Gastrocnemius medialis (tissue), 4 donors: ENCODE measurements around the gene RFT1. TPM values are rescaled to one million over a fixed set of nuclear protein-coding genes. Genes with fewer than 3 reads are reported as not detected.
A peak's percentile ranks its signal among the peaks of the same experiment; 100 is the strongest.

Experiments
- ATAC-seq, 2 donors: fragments of 150-250 bp; one replicate each; pipeline ENCODE4 v1.9.1; 2016
- DNase-seq, 2 donors: peaks; one replicate each; pipeline ENCODE4 v3.0.0-alpha.2; 2019
- H3K27ac ChIP-seq, 4 donors: fragments of 200-600 bp; sonication (generic); 1 replicate in 1 of 4; 2 replicates in 3 of 4; pipeline ENCODE4 v1.5.1; 2016 to 2018; ENCODE audit warnings: mild to moderate bottlenecking in 2 of 4, moderate library complexity in 1 of 4
- H3K27me3 ChIP-seq, 3 donors: fragments of 200-600 bp; sonication (generic) in 2 of 3; 1 replicate in 1 of 3; 2 replicates in 2 of 3; pipeline versions ENCODE4 v1.5.1 to v1.6.0; 2016 to 2019; ENCODE audit warnings: mild to moderate bottlenecking in 1 of 3, moderate library complexity in 1 of 3
- H3K36me3 ChIP-seq, 2 donors: fragments of 200-600 bp; sonication (generic) in 1 of 2; one replicate each; pipeline ENCODE4 v1.5.1; 2017 to 2018
- H3K4me1 ChIP-seq, 2 donors: fragments of 200-600 bp; sonication (generic) in 1 of 2; one replicate each; pipeline ENCODE4 v1.5.1; 2016 to 2017; ENCODE audit warnings: mild to moderate bottlenecking in 2 of 2
- H3K4me3 ChIP-seq, 4 donors: fragments of 200-600 bp; sonication (generic) in 3 of 4; 1 replicate in 1 of 4; 2 replicates in 3 of 4; pipeline ENCODE4 v1.5.1; 2016 to 2019; ENCODE audit warnings: mild to moderate bottlenecking in 2 of 4
- H3K9me3 ChIP-seq, 3 donors: fragments of 200-600 bp; sonication (generic) in 2 of 3; 1 replicate in 1 of 3; 2 replicates in 2 of 3; pipeline ENCODE4 v1.5.1; 2016 to 2019
- POLR2A ChIP-seq, 2 donors: fragments of 450-650 bp; IDR thresholded peaks; one replicate each; pipeline ENCODE4 v1.6.1; 2017; ENCODE audit warnings: antibody characterized with exemption in 2 of 2, mild to moderate bottlenecking in 2 of 2, moderate library complexity in 2 of 2
- in situ Hi-C, 4 donors: fragments of 200-750 bp; cut with MboI; loops; one replicate each; pipeline versions ENCODE4 v1.15.0 to v1.8.0; 2017; ENCODE audit warnings: low sequenced_read_pairs in 4 of 4
- intact Hi-C: fragments of 100-400 bp; cut with DNase I; formaldehyde crosslinking; loops from one replicate; pipeline ENCODE4 v1.15.1; 2023; ENCODE audit warnings: low total_unique reads
- total RNA-seq, 4 donors: library from RNA; depleted of rRNA; stranded (reverse); fragments of >200 nt; gene quantifications; one replicate each; pipeline versions ENCODE4 v1.1.0 to v1.2.3, GENCODE V29; 2016
- TF ChIP-seq, protein P1 (sequence below), 5 experiments: fragments of 450-650 bp in 3 of 5; fragments of 200-600 bp in 2 of 5; sonication (generic) in 2 of 5; IDR thresholded peaks in 4 of 5; conservative IDR thresholded peaks in 1 of 5; 1 replicate in 4 of 5; 2 replicates in 1 of 5; pipeline ENCODE4 v1.5.1; 2016 to 2019; ENCODE audit warnings: antibody characterized with exemption in 5 of 5, mild to moderate bottlenecking in 3 of 5, moderate library complexity in 3 of 5

The RFT1 gene
- total RNA-seq, 4 donors from 2014 or later, result 2.5 to 5.7 (median 5.2) TPM

DNA sequence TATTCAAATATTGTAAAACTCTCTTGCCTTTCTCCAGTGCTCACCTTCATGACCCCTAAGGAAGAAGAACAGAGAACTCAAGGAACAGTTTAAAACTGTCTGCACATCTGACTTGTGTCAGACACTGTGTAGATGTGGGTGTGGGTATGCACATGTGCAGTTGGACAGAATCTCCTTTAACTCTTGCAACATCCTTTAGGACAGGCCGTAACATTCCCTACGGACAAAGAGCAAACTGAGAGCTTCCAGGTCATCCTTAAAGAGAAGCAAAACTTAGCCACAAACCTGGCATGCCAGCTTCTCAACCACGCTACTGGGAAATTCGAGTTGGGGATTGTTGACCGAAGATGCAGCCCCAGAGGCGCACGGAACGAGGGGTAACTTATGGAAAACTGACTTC is 80.2 kb downstream of the RFT1 start:
- H3K27ac ChIP-seq, result peak overlapping the region in 1 of 4 donors; percentile 28
- H3K4me3 ChIP-seq, result no peak overlapping the region
- in situ Hi-C loops (loop anchor here in 1 of 4 donors (25.0 kb wide), 1 partner anchor 188 kb away; no protein-coding TSS in a partner anchor), intact Hi-C loops (loop anchor here (5.0 kb wide), 1 partner anchor 343 kb away; the partner anchor contains the start of genes GLT8D1 and SPCS1)
- no peaks in the 10 kb centered on the region for H3K9me3 ChIP-seq
- TF ChIP-seq, protein P1, sequence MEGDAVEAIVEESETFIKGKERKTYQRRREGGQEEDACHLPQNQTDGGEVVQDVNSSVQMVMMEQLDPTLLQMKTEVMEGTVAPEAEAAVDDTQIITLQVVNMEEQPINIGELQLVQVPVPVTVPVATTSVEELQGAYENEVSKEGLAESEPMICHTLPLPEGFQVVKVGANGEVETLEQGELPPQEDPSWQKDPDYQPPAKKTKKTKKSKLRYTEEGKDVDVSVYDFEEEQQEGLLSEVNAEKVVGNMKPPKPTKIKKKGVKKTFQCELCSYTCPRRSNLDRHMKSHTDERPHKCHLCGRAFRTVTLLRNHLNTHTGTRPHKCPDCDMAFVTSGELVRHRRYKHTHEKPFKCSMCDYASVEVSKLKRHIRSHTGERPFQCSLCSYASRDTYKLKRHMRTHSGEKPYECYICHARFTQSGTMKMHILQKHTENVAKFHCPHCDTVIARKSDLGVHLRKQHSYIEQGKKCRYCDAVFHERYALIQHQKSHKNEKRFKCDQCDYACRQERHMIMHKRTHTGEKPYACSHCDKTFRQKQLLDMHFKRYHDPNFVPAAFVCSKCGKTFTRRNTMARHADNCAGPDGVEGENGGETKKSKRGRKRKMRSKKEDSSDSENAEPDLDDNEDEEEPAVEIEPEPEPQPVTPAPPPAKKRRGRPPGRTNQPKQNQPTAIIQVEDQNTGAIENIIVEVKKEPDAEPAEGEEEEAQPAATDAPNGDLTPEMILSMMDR (IDR thresholded peaks at IDR 0.05 in 4 of 5, conservative IDR thresholded peaks at IDR 0.05 in 1 of 5), result no peak
- DNase-seq (no peak), ATAC-seq (peak in 1 of 2 donors; percentile 25)
- no peaks in the 10 kb centered on the region for H3K36me3 ChIP-seq
- H3K27me3 ChIP-seq, result no peaks in the 10 kb centered on the region
- peaks cover 0 to 6% of the 10 kb centered on the region in 2 donors for H3K4me1 ChIP-seq

DNA sequence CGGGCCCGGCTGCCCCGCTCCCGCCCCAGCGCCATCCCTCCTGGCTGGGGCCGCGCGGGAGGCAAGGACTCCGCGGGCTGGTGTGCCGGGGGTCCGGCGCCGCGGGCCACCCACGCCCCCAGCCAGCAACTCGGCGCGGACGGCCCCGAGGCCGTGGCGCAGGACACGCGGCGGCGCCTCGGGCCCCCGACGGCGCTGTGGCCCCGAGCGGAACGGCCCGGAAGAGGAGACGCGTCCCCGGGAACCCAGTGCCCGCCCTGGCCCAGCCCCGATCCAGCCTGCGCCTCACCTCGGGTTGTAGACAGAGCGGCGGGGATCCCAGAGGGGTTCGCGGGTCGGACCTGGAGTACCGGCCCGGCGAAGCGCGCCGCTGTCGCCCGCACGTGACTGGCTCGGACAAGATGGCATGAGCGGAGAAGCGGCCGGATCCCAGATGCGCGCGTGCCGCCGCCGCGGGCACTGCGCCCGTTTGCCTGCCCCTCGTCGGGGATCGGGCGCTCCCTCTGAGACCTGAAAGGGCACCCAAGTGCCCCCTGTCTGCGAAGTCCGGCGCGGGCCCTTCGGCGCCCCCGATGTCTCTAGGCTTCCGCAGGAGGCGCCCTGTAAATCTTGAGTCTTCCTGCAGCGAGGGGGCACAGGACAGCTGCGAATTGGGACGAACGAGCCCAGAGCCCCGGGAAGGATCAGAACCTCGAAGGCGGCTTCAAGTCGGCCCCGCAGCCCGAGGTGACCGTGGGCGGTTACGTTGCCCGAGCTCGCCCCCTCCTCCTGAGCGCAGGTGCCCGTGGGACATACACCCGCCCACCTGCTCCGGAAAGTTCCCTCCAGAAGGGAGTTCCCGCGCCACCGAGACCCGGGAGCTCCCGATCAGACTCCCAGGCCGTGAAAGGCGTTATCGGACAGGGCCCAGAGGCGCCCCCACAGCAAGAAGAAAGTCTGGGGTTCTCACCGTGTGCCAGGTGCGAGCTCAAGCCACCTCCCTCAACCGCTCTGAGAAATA is 83.8 kb downstream of the RFT1 start:
- TF ChIP-seq POLR2A (IDR thresholded peaks at IDR 0.05), result no peak
- TF ChIP-seq, protein P1 (IDR thresholded peaks at IDR 0.05 in 4 of 5, conservative IDR thresholded peaks at IDR 0.05 in 1 of 5), result peak; percentile 9 to 48 (median 42)
- peak; percentile 28 to 57 for DNase-seq
- Histone ChIP-seq H3K27me3 (no peaks in the 10 kb centered on the region), H3K4me3 (peak overlapping the region; percentile 81 to 94 (median 90)), H3K4me1 (peaks cover 6 to 9% of the 10 kb centered on the region in 2 donors), H3K36me3 (no peaks in the 10 kb centered on the region), H3K27ac (peak overlapping the region; percentile 72 to 96 (median 92)), H3K9me3 (no peaks in the 10 kb centered on the region)
- intact Hi-C loops (loop anchor here (2.0 to 5.0 kb wide), 2 partner anchors 196 to 339 kb away; partner anchors contain the start of genes GLT8D1 and SPCS1), in situ Hi-C loops (no loop called here)
- peak; percentile 37 to 43 for ATAC-seq

DNA sequence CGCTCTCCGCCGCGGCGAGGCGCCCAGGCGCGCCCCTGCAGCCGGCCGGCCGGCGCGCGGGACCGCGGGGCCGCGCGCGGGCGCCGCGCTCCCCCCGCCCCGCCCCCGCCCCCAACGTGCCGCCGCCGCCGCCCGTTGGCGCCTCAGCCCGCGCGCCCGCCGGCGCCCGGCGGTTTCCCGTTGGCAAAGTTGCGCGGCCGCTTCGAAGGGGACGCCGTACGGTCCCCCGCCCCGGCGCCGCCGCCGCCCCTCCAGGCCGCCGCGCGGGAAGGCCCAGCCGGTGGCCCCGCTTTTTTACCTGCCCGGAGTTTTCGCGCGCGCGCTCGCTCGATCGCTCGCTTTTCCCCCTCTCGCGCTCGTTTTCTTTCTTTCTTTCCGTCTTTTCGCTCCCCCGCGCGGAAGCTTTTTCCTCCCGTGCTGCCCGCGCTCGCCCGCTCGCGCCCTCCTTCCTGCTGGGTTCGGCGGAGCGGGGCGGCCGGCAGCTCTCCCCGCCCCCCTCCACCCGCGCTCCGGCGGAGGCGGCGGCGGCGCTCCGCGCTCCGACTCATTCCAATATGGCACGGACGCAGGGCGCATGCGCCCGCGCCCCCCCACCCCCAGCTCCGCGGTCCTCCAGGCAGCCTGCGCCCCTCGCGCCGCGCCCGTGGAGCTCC is 84.6 kb downstream of the RFT1 start, which contains the start of gene SFMBT1:
SFMBT1 (minus strand) TSS at position 556 of the 653 bp plus-strand sequence. CDS start 76,945 bp downstream, outside the sequence.
- DNase-seq, result peak; percentile 36 to 55
- intact Hi-C loops, result loop anchor here (2.0 to 5.0 kb wide), 4 partner anchors 27 to 338 kb away; partner anchors contain the start of genes GLT8D1, RFT1 and SPCS1

More for the DNA sequence above, 84.6 kb downstream of the RFT1 start, which contains the start of gene SFMBT1:
- TF ChIP-seq, protein P1 (IDR thresholded peaks at IDR 0.05 in 4 of 5, conservative IDR thresholded peaks at IDR 0.05 in 1 of 5), result no peak
- peak; percentile 69 to 72 for TF ChIP-seq POLR2A (IDR thresholded peaks at IDR 0.05)
- Histone ChIP-seq H3K27me3 (no peaks in the 10 kb centered on the region), H3K4me1 (peaks cover 10 to 12% of the 10 kb centered on the region in 2 donors), H3K4me3 (peak within 1 kb of the TSS; percentile 81 to 94 (median 90)), H3K9me3 (no peaks in the 10 kb centered on the region), H3K36me3 (no peaks in the 10 kb centered on the region), H3K27ac (peak within 1 kb of the TSS; percentile 90 to 98 (median 95))
- ATAC-seq, result peak; percentile 77 to 82
- in situ Hi-C loops, result no loop called here
